GM08714 (cell line): Measurements from ENCODE around the gene APOBEC3F.

Source experiments
- H3K4me3 ChIP-seq: fragments of 200-500 bp; sonication (Bioruptor generic); 2 replicates; pipeline ENCODE4 v1.5.1; 2014; ENCODE audit warnings: mild to moderate bottlenecking, low read length, inconsistent platforms
- ZNF274 ChIP-seq: IDR thresholded peaks from 2 replicates; pipeline ENCODE4 v1.6.1; 2012; ENCODE audit warnings: mild to moderate bottlenecking, low read depth, low read length

The APOBEC3F gene

GRCh38 chr22:39091126-39092081, 50.7 kb downstream of the APOBEC3F start:
- TF ChIP-seq ZNF274 = no peak
- no peak overlapping the region for H3K4me3 ChIP-seq

GRCh38 chr22:39092111-39092862, 51.6 kb downstream of the APOBEC3F start:
- TF ChIP-seq ZNF274 = no peak

GRCh38 chr22:39094717-39095389, 54.2 kb downstream of the APOBEC3F start:
- no peak for TF ChIP-seq ZNF274

More at GRCh38 chr22:39092111-39092862, 51.6 kb downstream of the APOBEC3F start:
- no peak overlapping the region for H3K4me3 ChIP-seq

GRCh38 chr22:39095971-39096370, 55.3 kb downstream of the APOBEC3F start:
- H3K4me3 ChIP-seq = no peak overlapping the region
- TF ChIP-seq ZNF274 = no peak

More at GRCh38 chr22:39094717-39095389, 54.2 kb downstream of the APOBEC3F start:
- H3K4me3 ChIP-seq = no peak overlapping the region

- TF ChIP-seq ZNF274 = no peak
- H3K4me3 ChIP-seq = peak within 1 kb of the TSS; percentile 50; the same call in 1 of the 2 replicates
These were observed 56.7 kb downstream of the APOBEC3F start, which contains the start of gene APOBEC3H for GRCh38 chr22:39097098-39098020. TSS of gene APOBEC3H (plus strand) at chr22:39097244. CDS start at chr22:39100279, 3,035 bp downstream.

GRCh38 chr22:39098026-39098425, 57.4 kb downstream of the APOBEC3F start:
- peak overlapping the region; percentile 50; the same call in 1 of the 2 replicates for H3K4me3 ChIP-seq
- TF ChIP-seq ZNF274 = no peak

GRCh38 chr22:39098576-39098975, 57.9 kb downstream of the APOBEC3F start:
- TF ChIP-seq ZNF274 = no peak

GRCh38 chr22:39101226-39101625, 60.6 kb downstream of the APOBEC3F start:
- no peak overlapping the region for H3K4me3 ChIP-seq
- no peak for TF ChIP-seq ZNF274

More at GRCh38 chr22:39098576-39098975, 57.9 kb downstream of the APOBEC3F start:
- no peak overlapping the region; the same call in 1 of the 2 replicates for H3K4me3 ChIP-seq

- H3K4me3 ChIP-seq = no peak overlapping the region
- no peak for TF ChIP-seq ZNF274
These were observed 62.8 kb downstream of the APOBEC3F start for GRCh38 chr22:39103431-39103830.
